GM12891 (cell line): ENCODE measurements around the gene PISD.

Source experiments
- POLR2A ChIP-seq: IDR thresholded peaks from 2 replicates; pipeline ENCODE4 v1.6.1; 2011; ENCODE audit warnings: low read depth, low read length, control low read depth
- POLR2AphosphoS5 ChIP-seq: IDR thresholded peaks from 2 replicates; pipeline ENCODE4 v1.6.1; 2011; ENCODE audit warnings: low read depth, low read length, control low read depth
- POU2F2 ChIP-seq: IDR thresholded peaks from 2 replicates; pipeline ENCODE4 v1.6.1; 2011; ENCODE audit warnings: low read depth, mild to moderate bottlenecking, control low read depth, low read length, moderate library complexity
- SPI1 ChIP-seq: IDR thresholded peaks from 2 replicates; pipeline ENCODE4 v1.6.1; 2011; ENCODE audit warnings: low read depth, low read length, control low read depth
- TAF1 ChIP-seq: IDR thresholded peaks from 2 replicates; pipeline ENCODE4 v1.6.1; 2011; ENCODE audit warnings: low read depth, low read length, control low read depth

- TF ChIP-seq TAF1 (no peak), POLR2A (no peak), POLR2AphosphoS5 (no peak), SPI1 (no peak), POU2F2 (no peak)
These were observed 92.9 kb downstream of the PISD start for GRCh38 chr22:31569126-31569525.
